SK-N-SH (cell line): Measurements from ENCODE around the gene SUPT5H.

Source experiments
- EZH2phosphoT487 ChIP-seq: fragments of 200-600 bp; sonication (generic); IDR thresholded peaks from 2 replicates; pipeline ENCODE4 v1.6.1; 2017; ENCODE audit warnings: low read depth, mixed run types, mild to moderate bottlenecking, antibody characterized with exemption, moderate library complexity, borderline replicate concordance
- FOXJ3 ChIP-seq: sonication (generic); formaldehyde crosslinking; IDR thresholded peaks from 2 replicates; pipeline ENCODE4 v1.5.1; 2020; ENCODE audit warnings: mild to moderate bottlenecking, missing genetic modification reagents
- TEAD4 ChIP-seq: IDR thresholded peaks from 2 replicates; pipeline ENCODE4 v1.4.0; 2012; ENCODE audit warnings: mild to moderate bottlenecking, borderline replicate concordance; ENCODE audit not compliant: insufficient read depth
- TF ChIP-seq, protein P1 (sequence below): fragments of 200-600 bp; sonication (generic); IDR thresholded peaks from 2 replicates; pipeline ENCODE4 v1.6.1; 2017; ENCODE audit warnings: antibody characterized with exemption, mild to moderate bottlenecking, moderate library complexity

DNA sequence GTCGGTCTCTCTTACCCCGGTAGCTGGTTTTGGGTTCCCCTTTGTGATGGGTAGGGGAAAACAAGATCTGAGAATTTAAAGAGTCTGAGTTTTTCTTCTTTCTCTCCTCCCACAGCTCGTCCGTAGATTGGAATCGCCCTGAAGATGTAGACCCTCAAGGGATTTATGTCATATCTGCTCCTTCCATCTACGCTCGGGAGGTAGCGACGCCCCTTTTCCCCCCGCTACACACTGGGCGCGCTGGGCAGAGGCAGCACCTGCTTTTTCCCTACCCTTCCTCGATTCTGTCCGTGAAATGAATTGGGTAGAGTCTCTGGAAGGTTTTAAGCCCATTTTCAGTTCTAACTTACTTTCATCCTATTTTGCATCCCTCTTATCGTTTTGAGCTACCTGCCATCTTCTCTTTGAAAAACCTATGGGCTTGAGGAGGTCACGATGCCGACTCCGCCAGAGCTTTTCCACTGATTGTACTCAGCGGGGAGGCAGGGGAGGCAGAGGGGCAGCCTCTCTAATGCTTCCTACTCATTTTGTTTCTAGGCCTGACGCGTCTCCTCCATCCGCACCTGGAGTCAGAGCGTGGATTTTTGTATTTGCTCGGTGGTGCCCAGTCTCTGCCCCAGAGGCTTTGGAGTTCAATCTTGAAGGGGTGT is 62.5 kb downstream of the SUPT5H start:
- TF ChIP-seq EZH2phosphoT487 (no peak), TEAD4 (no peak), FOXJ3 (no peak)
- TF ChIP-seq, protein P1, sequence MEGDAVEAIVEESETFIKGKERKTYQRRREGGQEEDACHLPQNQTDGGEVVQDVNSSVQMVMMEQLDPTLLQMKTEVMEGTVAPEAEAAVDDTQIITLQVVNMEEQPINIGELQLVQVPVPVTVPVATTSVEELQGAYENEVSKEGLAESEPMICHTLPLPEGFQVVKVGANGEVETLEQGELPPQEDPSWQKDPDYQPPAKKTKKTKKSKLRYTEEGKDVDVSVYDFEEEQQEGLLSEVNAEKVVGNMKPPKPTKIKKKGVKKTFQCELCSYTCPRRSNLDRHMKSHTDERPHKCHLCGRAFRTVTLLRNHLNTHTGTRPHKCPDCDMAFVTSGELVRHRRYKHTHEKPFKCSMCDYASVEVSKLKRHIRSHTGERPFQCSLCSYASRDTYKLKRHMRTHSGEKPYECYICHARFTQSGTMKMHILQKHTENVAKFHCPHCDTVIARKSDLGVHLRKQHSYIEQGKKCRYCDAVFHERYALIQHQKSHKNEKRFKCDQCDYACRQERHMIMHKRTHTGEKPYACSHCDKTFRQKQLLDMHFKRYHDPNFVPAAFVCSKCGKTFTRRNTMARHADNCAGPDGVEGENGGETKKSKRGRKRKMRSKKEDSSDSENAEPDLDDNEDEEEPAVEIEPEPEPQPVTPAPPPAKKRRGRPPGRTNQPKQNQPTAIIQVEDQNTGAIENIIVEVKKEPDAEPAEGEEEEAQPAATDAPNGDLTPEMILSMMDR, result no peak
